Liver (tissue), 3 donors: Measurements from ENCODE around the gene AGPAT2.

Experiments
- GABPA ChIP-seq, 2 donors: IDR thresholded peaks in 1 of 2; conservative IDR thresholded peaks in 1 of 2; 2 replicates each; pipeline ENCODE4 v1.6.1; 2016; ENCODE audit warnings: antibody characterized with exemption in 2 of 2, mild to moderate bottlenecking in 1 of 2, moderate library complexity in 1 of 2
- JUND ChIP-seq, 2 donors: IDR thresholded peaks; 2 replicates each; pipeline ENCODE4 v1.6.1; 2016; ENCODE audit warnings: antibody characterized with exemption in 2 of 2
- RAD21 ChIP-seq, 2 donors: IDR thresholded peaks; 2 replicates each; pipeline ENCODE4 v1.6.1; 2016; ENCODE audit warnings: antibody characterized with exemption in 2 of 2, mild to moderate bottlenecking in 2 of 2
- SP1 ChIP-seq: IDR thresholded peaks from 2 replicates; pipeline ENCODE4 v1.6.1; 2018; ENCODE audit warnings: antibody characterized with exemption, mild to moderate bottlenecking
- TAF1 ChIP-seq: conservative IDR thresholded peaks from 2 replicates; pipeline ENCODE4 v1.6.1; 2016; ENCODE audit warnings: antibody characterized with exemption, mild to moderate bottlenecking
- YY1 ChIP-seq: IDR thresholded peaks from 2 replicates; pipeline ENCODE4 v1.6.1; 2016; ENCODE audit warnings: antibody characterized with exemption, mild to moderate bottlenecking
- TF ChIP-seq, protein P1 (sequence below): fragments of 150-350 bp; IDR thresholded peaks from 2 replicates; pipeline ENCODE4 v1.5.1; 2017; ENCODE audit warnings: improper control_type of control experiment, low read depth, low read length; ENCODE audit not compliant: missing input control
- TF ChIP-seq, protein P2 (sequence below): IDR thresholded peaks from 2 replicates; pipeline ENCODE4 v1.6.1; 2016; ENCODE audit warnings: antibody characterized with exemption
- TF ChIP-seq, protein P3 (sequence below): IDR thresholded peaks from 2 replicates; pipeline ENCODE4 v1.6.1; 2016; ENCODE audit warnings: antibody characterized with exemption, mild to moderate bottlenecking
- donor health status: healthy.
- donor health status: healthy.

DNA sequence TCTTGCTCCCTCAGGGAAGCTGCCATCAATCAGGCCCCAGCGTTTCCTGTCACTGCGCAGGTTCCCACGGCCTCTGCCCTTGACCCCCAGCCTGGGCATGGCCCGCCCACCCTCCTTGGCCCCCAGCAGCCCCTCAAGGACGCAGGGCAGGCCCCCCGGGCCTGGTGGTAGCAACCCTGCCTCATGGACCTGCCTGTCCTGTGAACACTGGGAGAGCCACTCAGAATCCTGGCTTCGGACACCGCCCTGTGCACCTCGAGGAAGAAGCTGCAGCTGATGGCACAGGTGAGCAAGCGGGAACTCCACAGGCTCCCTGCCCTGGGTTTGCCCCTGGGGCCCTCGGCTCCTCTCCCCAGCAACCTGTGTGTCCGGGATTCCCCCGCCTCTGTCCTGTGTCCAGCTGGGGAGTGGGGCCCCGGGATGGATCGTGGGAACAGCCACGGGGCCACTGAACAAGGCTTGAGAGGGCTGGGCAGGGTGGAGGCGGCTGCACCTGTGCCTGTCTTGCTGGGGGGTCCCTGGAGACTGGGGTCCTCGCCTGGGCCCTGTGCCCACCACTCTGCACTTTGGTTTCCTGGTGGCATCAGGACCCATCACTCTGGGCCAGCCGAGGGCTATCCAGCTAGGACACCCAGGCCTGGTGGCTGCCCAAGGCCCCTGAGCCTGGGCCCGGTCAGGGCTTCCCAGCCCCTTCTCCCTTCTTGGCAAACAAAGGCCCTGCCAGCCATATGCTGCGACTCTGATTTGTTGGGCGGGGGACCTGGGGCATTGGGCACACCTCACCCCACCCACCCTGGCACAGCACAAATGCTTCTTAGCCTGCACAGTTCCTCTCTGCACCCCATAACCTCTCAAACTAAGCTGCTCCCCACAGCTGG lies 58.0 kb downstream of the AGPAT2 start:
- TF ChIP-seq, protein P1, sequence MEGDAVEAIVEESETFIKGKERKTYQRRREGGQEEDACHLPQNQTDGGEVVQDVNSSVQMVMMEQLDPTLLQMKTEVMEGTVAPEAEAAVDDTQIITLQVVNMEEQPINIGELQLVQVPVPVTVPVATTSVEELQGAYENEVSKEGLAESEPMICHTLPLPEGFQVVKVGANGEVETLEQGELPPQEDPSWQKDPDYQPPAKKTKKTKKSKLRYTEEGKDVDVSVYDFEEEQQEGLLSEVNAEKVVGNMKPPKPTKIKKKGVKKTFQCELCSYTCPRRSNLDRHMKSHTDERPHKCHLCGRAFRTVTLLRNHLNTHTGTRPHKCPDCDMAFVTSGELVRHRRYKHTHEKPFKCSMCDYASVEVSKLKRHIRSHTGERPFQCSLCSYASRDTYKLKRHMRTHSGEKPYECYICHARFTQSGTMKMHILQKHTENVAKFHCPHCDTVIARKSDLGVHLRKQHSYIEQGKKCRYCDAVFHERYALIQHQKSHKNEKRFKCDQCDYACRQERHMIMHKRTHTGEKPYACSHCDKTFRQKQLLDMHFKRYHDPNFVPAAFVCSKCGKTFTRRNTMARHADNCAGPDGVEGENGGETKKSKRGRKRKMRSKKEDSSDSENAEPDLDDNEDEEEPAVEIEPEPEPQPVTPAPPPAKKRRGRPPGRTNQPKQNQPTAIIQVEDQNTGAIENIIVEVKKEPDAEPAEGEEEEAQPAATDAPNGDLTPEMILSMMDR = no peak
- TF ChIP-seq, protein P2, sequence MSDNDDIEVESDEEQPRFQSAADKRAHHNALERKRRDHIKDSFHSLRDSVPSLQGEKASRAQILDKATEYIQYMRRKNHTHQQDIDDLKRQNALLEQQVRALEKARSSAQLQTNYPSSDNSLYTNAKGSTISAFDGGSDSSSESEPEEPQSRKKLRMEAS = no peak
- TF ChIP-seq JUND (IDR thresholded peaks at IDR 0.05) (no peak), GABPA (IDR thresholded peaks at IDR 0.05 in 1 of 2, conservative IDR thresholded peaks at IDR 0.05 in 1 of 2) (no peak), RAD21 (IDR thresholded peaks at IDR 0.05) (no peak), TAF1 (no peak), YY1 (no peak), SP1 (no peak)
- TF ChIP-seq, protein P3, sequence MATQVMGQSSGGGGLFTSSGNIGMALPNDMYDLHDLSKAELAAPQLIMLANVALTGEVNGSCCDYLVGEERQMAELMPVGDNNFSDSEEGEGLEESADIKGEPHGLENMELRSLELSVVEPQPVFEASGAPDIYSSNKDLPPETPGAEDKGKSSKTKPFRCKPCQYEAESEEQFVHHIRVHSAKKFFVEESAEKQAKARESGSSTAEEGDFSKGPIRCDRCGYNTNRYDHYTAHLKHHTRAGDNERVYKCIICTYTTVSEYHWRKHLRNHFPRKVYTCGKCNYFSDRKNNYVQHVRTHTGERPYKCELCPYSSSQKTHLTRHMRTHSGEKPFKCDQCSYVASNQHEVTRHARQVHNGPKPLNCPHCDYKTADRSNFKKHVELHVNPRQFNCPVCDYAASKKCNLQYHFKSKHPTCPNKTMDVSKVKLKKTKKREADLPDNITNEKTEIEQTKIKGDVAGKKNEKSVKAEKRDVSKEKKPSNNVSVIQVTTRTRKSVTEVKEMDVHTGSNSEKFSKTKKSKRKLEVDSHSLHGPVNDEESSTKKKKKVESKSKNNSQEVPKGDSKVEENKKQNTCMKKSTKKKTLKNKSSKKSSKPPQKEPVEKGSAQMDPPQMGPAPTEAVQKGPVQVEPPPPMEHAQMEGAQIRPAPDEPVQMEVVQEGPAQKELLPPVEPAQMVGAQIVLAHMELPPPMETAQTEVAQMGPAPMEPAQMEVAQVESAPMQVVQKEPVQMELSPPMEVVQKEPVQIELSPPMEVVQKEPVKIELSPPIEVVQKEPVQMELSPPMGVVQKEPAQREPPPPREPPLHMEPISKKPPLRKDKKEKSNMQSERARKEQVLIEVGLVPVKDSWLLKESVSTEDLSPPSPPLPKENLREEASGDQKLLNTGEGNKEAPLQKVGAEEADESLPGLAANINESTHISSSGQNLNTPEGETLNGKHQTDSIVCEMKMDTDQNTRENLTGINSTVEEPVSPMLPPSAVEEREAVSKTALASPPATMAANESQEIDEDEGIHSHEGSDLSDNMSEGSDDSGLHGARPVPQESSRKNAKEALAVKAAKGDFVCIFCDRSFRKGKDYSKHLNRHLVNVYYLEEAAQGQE = no peak
